Natural killer cell (primary cell): ENCODE data around the gene ZNF408. TPM values are rescaled to one million over a fixed set of nuclear protein-coding genes. Genes with fewer than 3 reads are reported as not detected.

Source experiments
- ATAC-seq, 3 donors: fragments of 150-1000 bp in 2 of 3; fragments of 200-7000 bp in 1 of 3; cut with Tn5 transposase; 1 replicate in 1 of 3; 2 replicates in 2 of 3; pipeline ENCODE4 v1.10.0; 2021; ENCODE audit warnings: mild to moderate bottlenecking in 2 of 3, moderate library complexity in 2 of 3
- DNase-seq, 2 donors: peaks; one replicate each; pipeline versions ENCODE4 v3.0.0 to v3.0.0-alpha.2; 2013 to 2021; ENCODE audit warnings: mixed read lengths in 1 of 2
- H3K27ac ChIP-seq: one replicate; pipeline ENCODE4 v1.5.1; 2013; ENCODE audit warnings: mild to moderate bottlenecking, low read length
- H3K27me3 ChIP-seq: one replicate; pipeline ENCODE4 v1.6.1; 2013; ENCODE audit warnings: low read length; ENCODE audit not compliant: control insufficient read depth, insufficient read depth
- H3K36me3 ChIP-seq: one replicate; pipeline ENCODE4 v1.6.1; 2013; ENCODE audit warnings: low read length; ENCODE audit not compliant: control insufficient read depth, insufficient read depth
- H3K4me1 ChIP-seq: one replicate; pipeline ENCODE4 v1.6.1; 2013; ENCODE audit warnings: low read length; ENCODE audit not compliant: control insufficient read depth, insufficient read depth
- H3K4me3 ChIP-seq: one replicate; pipeline ENCODE4 v1.5.1; 2013; ENCODE audit warnings: low read length
- H3K9me3 ChIP-seq: one replicate; pipeline ENCODE4 v1.6.1; 2013; ENCODE audit warnings: low read length; ENCODE audit not compliant: control insufficient read depth, insufficient read depth
- H3K27ac Mint-ChIP-seq, 2 donors: one replicate each; pipeline ENCODE4 v1.8.0; 2022; ENCODE audit warnings: mild to moderate bottlenecking in 2 of 2, mixed read lengths in 2 of 2, moderate library complexity in 1 of 2
- H3K27me3 Mint-ChIP-seq, 2 donors: one replicate each; pipeline ENCODE4 v1.8.0; 2022; ENCODE audit warnings: low read depth in 2 of 2, mixed read lengths in 2 of 2
- H3K36me3 Mint-ChIP-seq: one replicate; pipeline ENCODE4 v1.8.0; 2022; ENCODE audit warnings: mixed read lengths
- H3K4me1 Mint-ChIP-seq, 2 donors: one replicate each; pipeline ENCODE4 v1.8.0; 2022; ENCODE audit warnings: mixed read lengths in 2 of 2
- H3K4me3 Mint-ChIP-seq: one replicate; pipeline ENCODE4 v1.8.0; 2022; ENCODE audit warnings: mild to moderate bottlenecking, moderate library complexity, mixed read lengths
- H3K9me3 Mint-ChIP-seq, 2 donors: one replicate each; pipeline ENCODE4 v1.8.0; 2022; ENCODE audit warnings: mixed read lengths in 2 of 2
- CTCF ChIP-seq: fragments of 200-600 bp; IDR thresholded peaks from one replicate; pipeline ENCODE4 v1.8.0; 2022; ENCODE audit warnings: antibody characterized with exemption
- WGBS: methylation state at CpG from one replicate; pipeline ENCODE4 v1.1.7; 2013; ENCODE audit warnings: missing lambda C conversion rate; ENCODE audit not compliant: insufficient coverage; 5-methylcytosine and 5-hydroxymethylcytosine counted together
- intact Hi-C: fragments of 100-400 bp; cut with micrococcal nuclease; formaldehyde crosslinking; loops from one replicate; pipeline ENCODE4 v1.14.2; 2022
- total RNA-seq, 4 donors: library from RNA; stranded (reverse); fragments of 120-200 nt in 1 of 4; gene quantifications; one replicate each; pipeline versions ENCODE4 v1.2.3 to v1.2.4, GENCODE V29; 2013 to 2022

Gene ZNF408
- total RNA-seq, 3 donors from 2014 or later (not counting 1 experiment from before 2014, with no cell fraction given), result 9.1 to 19.0 (median 9.6) TPM

GRCh38 chr11:46678741-46679130 is 22.1 kb upstream of the ZNF408 start:
- H3K27me3 Mint-ChIP-seq, result no peaks in the 10 kb centered on the region
- H3K9me3 Mint-ChIP-seq, result no peaks in the 10 kb centered on the region
- Histone ChIP-seq H3K9me3 (no peaks in the 10 kb centered on the region), H3K4me3 (no peak overlapping the region), H3K27ac (no peak overlapping the region), H3K4me1 (peaks cover 36% of the 10 kb centered on the region), H3K27me3 (no peaks in the 10 kb centered on the region), H3K36me3 (peaks cover 52% of the 10 kb centered on the region)
- no peak for ATAC-seq
- no peak for DNase-seq
- no peaks in the 10 kb centered on the region for H3K36me3 Mint-ChIP-seq
- peaks cover 17 to 21% of the 10 kb centered on the region in 2 donors for H3K4me1 Mint-ChIP-seq
- 93% methylated on average over 9 of the region's 9 CpGs for WGBS
- TF ChIP-seq CTCF, result no peak
- H3K4me3 Mint-ChIP-seq, result no peak overlapping the region
- intact Hi-C loops, result loop anchor here (10.0 kb wide), 1 partner anchor 64 kb away; the partner anchor contains the start of genes ATG13 and HARBI1
- H3K27ac Mint-ChIP-seq, result no peak overlapping the region

GRCh38 chr11:46679241-46680163 is 21.3 kb upstream of the ZNF408 start:
- TF ChIP-seq CTCF, result no peak
- no peak overlapping the region for H3K4me3 ChIP-seq
- no peak for ATAC-seq
- H3K4me1 Mint-ChIP-seq, result peaks cover 15 to 16% of the 10 kb centered on the region in 2 donors
- H3K27me3 Mint-ChIP-seq, result no peaks in the 10 kb centered on the region
- no peaks in the 10 kb centered on the region for H3K9me3 ChIP-seq
- no peak overlapping the region for H3K27ac Mint-ChIP-seq
- no peaks in the 10 kb centered on the region for H3K36me3 Mint-ChIP-seq
- intact Hi-C loops, result loop anchor here (10.0 kb wide), 1 partner anchor 65 kb away; the partner anchor contains the start of genes ATG13 and HARBI1
- H3K4me3 Mint-ChIP-seq, result no peak overlapping the region
- H3K27ac ChIP-seq, result no peak overlapping the region
- DNase-seq, result no peak
- 97% methylated on average over 26 of the region's 26 CpGs for WGBS
- no peaks in the 10 kb centered on the region for H3K27me3 ChIP-seq
- H3K9me3 Mint-ChIP-seq, result no peaks in the 10 kb centered on the region
- H3K36me3 ChIP-seq, result peaks cover 55% of the 10 kb centered on the region
- H3K4me1 ChIP-seq, result peaks cover 29% of the 10 kb centered on the region

DNA sequence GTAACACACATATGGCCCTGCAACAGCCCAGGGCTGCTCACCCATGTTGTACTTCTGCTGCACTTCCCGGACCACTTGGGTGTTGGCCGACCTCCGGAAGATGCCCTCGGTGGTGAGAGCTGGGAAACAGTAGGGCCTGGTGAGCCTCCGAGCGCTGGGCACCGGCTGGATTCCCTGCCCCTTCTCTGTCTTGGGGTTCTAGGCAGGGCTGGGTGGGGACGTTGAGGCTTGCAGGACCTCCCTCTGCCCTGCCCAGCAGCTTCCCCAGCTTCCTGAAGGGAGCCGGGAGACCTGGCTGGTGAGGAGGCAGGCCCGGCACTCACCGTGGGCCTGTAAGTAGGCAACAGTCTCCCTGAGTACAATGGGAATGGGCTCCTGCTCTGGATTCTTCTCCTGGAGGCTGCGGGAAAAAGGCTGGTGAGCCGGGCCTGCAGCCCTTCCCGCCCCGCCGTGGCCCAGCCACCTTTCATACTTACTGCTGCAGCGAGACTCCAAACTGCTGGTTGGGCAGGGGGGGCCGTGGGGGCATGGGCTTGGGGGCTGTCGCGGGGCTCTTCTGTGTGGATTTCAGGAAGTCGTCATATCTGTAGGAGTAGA is 20.6 kb upstream of the ZNF408 start:
- Histone ChIP-seq H3K27me3 (no peaks in the 10 kb centered on the region), H3K27ac (no peak overlapping the region), H3K36me3 (peaks cover 55% of the 10 kb centered on the region), H3K4me1 (peaks cover 21% of the 10 kb centered on the region), H3K9me3 (no peaks in the 10 kb centered on the region), H3K4me3 (no peak overlapping the region)
- WGBS, result 97% methylated on average over 21 of the region's 21 CpGs
- intact Hi-C loops, result no loop called here
- no peak overlapping the region for H3K4me3 Mint-ChIP-seq
- no peaks in the 10 kb centered on the region for H3K9me3 Mint-ChIP-seq
- peaks cover 9 to 10% of the 10 kb centered on the region in 2 donors for H3K4me1 Mint-ChIP-seq
- no peak for TF ChIP-seq CTCF
- DNase-seq, result no peak
- no peak for ATAC-seq
- H3K27me3 Mint-ChIP-seq, result no peaks in the 10 kb centered on the region
- no peaks in the 10 kb centered on the region for H3K36me3 Mint-ChIP-seq
- H3K27ac Mint-ChIP-seq, result no peak overlapping the region
